ENCODE data around the gene SPDYE2B.
"Not testable (repeated sequence)": the region's sequence is repeated elsewhere in the genome, so short reads cannot be mapped to it uniquely, and the experiment has no call there.

GRCh38 chr7:102609734-102610133 lies 40.4 kb upstream of the SPDYE2B start:
- not testable (repeated sequence) for TF ChIP-seq ZNF274 (IDR thresholded peaks at IDR 0.05; ENCODE audit: low read depth, low read length); SUZ12 (IDR thresholded peaks at IDR 0.05; ENCODE audit: extremely low read depth, insufficient read depth, insufficient read length); YY1 (IDR thresholded peaks at IDR 0.05; ENCODE audit: insufficient read depth, insufficient read length)
